GM23248 (cell line): ENCODE measurements around the gene LENG8. TPM values are rescaled to one million over a fixed set of nuclear protein-coding genes. Genes with fewer than 3 reads are reported as not detected.
"Not testable (repeated sequence)": the region's sequence is repeated elsewhere in the genome, so short reads cannot be mapped to it uniquely, and the experiment has no call there.

Experiments used
- DNase-seq: peaks from one replicate; pipeline ENCODE4 v3.0.0-alpha.2; 2015
- H2AFZ ChIP-seq: fragments of 200-600 bp; sonication (generic); 2 replicates; pipeline ENCODE4 v1.6.1; 2016; ENCODE audit warnings: antibody characterized with exemption
- H3F3A ChIP-seq: fragments of 200-600 bp; sonication (generic); 2 replicates; pipeline ENCODE4 v1.6.1; 2016; ENCODE audit warnings: mild to moderate bottlenecking, antibody characterized with exemption, mixed run types; ENCODE audit not compliant: insufficient read depth
- H3K27ac ChIP-seq: fragments of 200-600 bp; sonication (generic); 2 replicates; pipeline ENCODE4 v1.5.1; 2016; ENCODE audit warnings: mild to moderate bottlenecking
- H3K27me3 ChIP-seq: fragments of 200-600 bp; sonication (generic); replicated peaks from 2 replicates; pipeline ENCODE4 v1.6.1; 2016; ENCODE audit warnings: mild to moderate bottlenecking; ENCODE audit not compliant: insufficient read depth
- H3K36me3 ChIP-seq: fragments of 200-600 bp; sonication (generic); 2 replicates; pipeline ENCODE4 v1.6.1; 2016; ENCODE audit warnings: low read depth, mild to moderate bottlenecking
- H3K4me1 ChIP-seq: fragments of 200-600 bp; sonication (generic); 2 replicates; pipeline ENCODE4 v1.6.1; 2016; ENCODE audit warnings: mild to moderate bottlenecking; ENCODE audit not compliant: insufficient read depth
- H3K4me2 ChIP-seq: fragments of 200-600 bp; sonication (generic); one replicate; pipeline ENCODE4 v1.6.1; 2016; ENCODE audit warnings: mild to moderate bottlenecking; ENCODE audit not compliant: unreplicated experiment
- H3K4me3 ChIP-seq: fragments of 200-600 bp; sonication (generic); 2 replicates; pipeline ENCODE4 v1.5.1; 2016; ENCODE audit warnings: mild to moderate bottlenecking
- H3K79me2 ChIP-seq: fragments of 200-600 bp; sonication (generic); 2 replicates; pipeline ENCODE4 v1.6.1; 2016; ENCODE audit warnings: mild to moderate bottlenecking; ENCODE audit not compliant: insufficient read depth
- H3K9ac ChIP-seq: fragments of 200-600 bp; sonication (generic); 2 replicates; pipeline ENCODE4 v1.6.1; 2016; ENCODE audit warnings: mild to moderate bottlenecking
- H3K9me2 ChIP-seq: fragments of 200-600 bp; sonication (generic); 2 replicates; pipeline ENCODE4 v1.6.1; 2016; ENCODE audit warnings: mixed run types, mild to moderate bottlenecking, moderate library complexity; ENCODE audit not compliant: insufficient read depth
- H3K9me3 ChIP-seq: fragments of 200-600 bp; sonication (generic); one replicate; pipeline ENCODE4 v1.6.1; 2017; ENCODE audit warnings: low read depth
- H4K20me1 ChIP-seq: fragments of 200-600 bp; sonication (generic); 2 replicates; pipeline ENCODE4 v1.6.0; 2016; ENCODE audit not compliant: insufficient read depth
- EZH2 ChIP-seq: fragments of 200-600 bp; sonication (generic); IDR thresholded peaks from 2 replicates; pipeline ENCODE4 v1.6.1; 2018; ENCODE audit warnings: antibody characterized with exemption, mild to moderate bottlenecking; ENCODE audit not compliant: insufficient read depth, poor library complexity, severe bottlenecking
- EZH2phosphoT487 ChIP-seq: fragments of 200-600 bp; sonication (generic); IDR thresholded peaks from 2 replicates; pipeline ENCODE4 v1.6.1; 2018; ENCODE audit warnings: antibody characterized with exemption, moderate library complexity, mild to moderate bottlenecking, low read depth; ENCODE audit not compliant: insufficient read depth
- WGBS, 2 experiments: methylation state at CpG; one replicate each; pipeline ENCODE4 v1.1.6; 2015 to 2017; ENCODE audit warnings: low lambda C conversion rate in 2 of 2, low coverage in 1 of 2; ENCODE audit errors: missing lambda C conversion rate in 2 of 2; 5-methylcytosine and 5-hydroxymethylcytosine counted together
- in situ Hi-C: fragments of 300-500 bp; cut with MboI; formaldehyde crosslinking; loops from 2 replicates; pipeline ENCODE4 v1.15.0; 2020
- polyA plus RNA-seq: library from polyadenylated mRNA; unstranded; fragments of >200 nt; fragmentation: Nextera tagmentation; extraction: Ambion mirVana; gene quantifications from 2 replicates; pipeline ENCODE4 v1.2.1, GENCODE V29; 2016
- total RNA-seq: library from RNA; depleted of rRNA; stranded (reverse); fragments of >200 nt; shearing (Covaris generic); gene quantifications from 2 replicates; pipeline ENCODE4 v1.2.3, GENCODE V29; 2014

The LENG8 gene
- total and polyA plus RNA-seq, 2 experiments from 2014 or later: 29.2 to 45.5 TPM

- Histone ChIP-seq H3K36me3 (0 out of 2 replicates have a peak, but pooled peaks cover 2% of the 10 kb centered on the region), H3K79me2 (peaks cover 34% of the 10 kb centered on the region), H4K20me1 (no peaks in the 10 kb centered on the region), H3K27ac (peak overlapping the region; percentile 93), H3F3A (peaks cover 32% of the 10 kb centered on the region), H3K9me3 (no peaks in the 10 kb centered on the region), H3K4me2 (peak overlapping the region; percentile 89), H3K27me3 (no peaks in the 10 kb centered on the region), H3K4me1 (peaks cover 8% of the 10 kb centered on the region), H2AFZ (peak overlapping the region; percentile 77), H3K4me3 (peak overlapping the region; percentile 77), H3K9ac (peak overlapping the region; percentile 55), H3K9me2 (no peaks in the 10 kb centered on the region)
- peak; percentile 88 for DNase-seq
- in situ Hi-C loops: loop anchor here (25.0 kb wide), 1 partner anchor 1198 kb away; the partner anchor contains the start of gene U2AF2
- TF ChIP-seq EZH2phosphoT487 (no peak), EZH2 (no peak)
- 2 to 3% methylated on average over 22 to 26 of the region's 26 CpGs for WGBS, 2 experiments
Measured at GRCh38 chr19:54464044-54464629, 15.1 kb downstream of the LENG8 start.

- H3K4me1 ChIP-seq: peaks cover 8% of the 10 kb centered on the region
- no peaks in the 10 kb centered on the region for H3K9me2 ChIP-seq
- H2AFZ ChIP-seq: peak overlapping the region; percentile 77
- peak overlapping the region; percentile 93 for H3K27ac ChIP-seq
- H3K4me2 ChIP-seq: peak overlapping the region; percentile 89
- no peaks in the 10 kb centered on the region for H3K27me3 ChIP-seq
- H3K36me3 ChIP-seq: 0 out of 2 replicates have a peak, but pooled peaks cover 2% of the 10 kb centered on the region
- no peaks in the 10 kb centered on the region for H3K9me3 ChIP-seq
- 13 to 52% methylated on average over 36 to 82 of the region's 87 CpGs for WGBS, 2 experiments
- H3K9ac ChIP-seq: peak overlapping the region; percentile 55
- in situ Hi-C loops: loop anchor here (25.0 kb wide), 1 partner anchor 1197 kb away; the partner anchor contains the start of gene U2AF2
- peak overlapping the region; percentile 77 for H3K4me3 ChIP-seq
- peaks cover 34% of the 10 kb centered on the region for H3K79me2 ChIP-seq
- peak; percentile 94 for DNase-seq
- H3F3A ChIP-seq: peaks cover 30% of the 10 kb centered on the region
- TF ChIP-seq EZH2 (no peak), EZH2phosphoT487 (no peak)
- no peaks in the 10 kb centered on the region for H4K20me1 ChIP-seq
Measured at GRCh38 chr19:54464630-54465425, 15.8 kb downstream of the LENG8 start.

GRCh38 chr19:54465426-54466109 lies 16.6 kb downstream of the LENG8 start:
- H3K9me2 ChIP-seq: no peaks in the 10 kb centered on the region
- H3K4me1 ChIP-seq: peaks cover 10% of the 10 kb centered on the region
- peaks cover 35% of the 10 kb centered on the region for H3K79me2 ChIP-seq
- DNase-seq: no peak
- no peak for TF ChIP-seq EZH2
- no peak for TF ChIP-seq EZH2phosphoT487
- H4K20me1 ChIP-seq: no peaks in the 10 kb centered on the region
- peaks cover 30% of the 10 kb centered on the region for H3F3A ChIP-seq
- in situ Hi-C loops: loop anchor here (25.0 kb wide), 1 partner anchor 1197 kb away; the partner anchor contains the start of gene U2AF2
- WGBS, 2 experiments: 93 to 96% methylated on average over 39 to 49 of the region's 49 CpGs
- H3K4me2 ChIP-seq: no peak overlapping the region
- 0 out of 2 replicates have a peak, but pooled peaks cover 2% of the 10 kb centered on the region for H3K36me3 ChIP-seq
- no peak overlapping the region for H2AFZ ChIP-seq
- no peaks in the 10 kb centered on the region for H3K9me3 ChIP-seq
- H3K27me3 ChIP-seq: no peaks in the 10 kb centered on the region
- H3K9ac ChIP-seq: no peak overlapping the region
- no peak overlapping the region for H3K4me3 ChIP-seq
- H3K27ac ChIP-seq: no peak overlapping the region

GRCh38 chr19:54466110-54466480 lies 17.1 kb downstream of the LENG8 start:
- H3K27me3 ChIP-seq, DNase-seq, H3K9ac ChIP-seq, H3K4me2 ChIP-seq, H3K27ac ChIP-seq, H4K20me1 ChIP-seq, H3K4me3 ChIP-seq, H2AFZ ChIP-seq, H3K9me3 ChIP-seq, H3K9me2 ChIP-seq, H3K36me3 ChIP-seq: not testable (repeated sequence)
- Histone ChIP-seq H3K4me1 (peaks cover 14% of the 10 kb centered on the region), H3F3A (peaks cover 26% of the 10 kb centered on the region), H3K79me2 (peaks cover 36% of the 10 kb centered on the region)
- in situ Hi-C loops: loop anchor here (25.0 kb wide), 1 partner anchor 1196 kb away; the partner anchor contains the start of gene U2AF2
- WGBS, 2 experiments: 93 to 94% methylated on average over 14 of the region's 14 CpGs
